ENCODE measurements around the gene NF2. TPM values are rescaled to one million over a fixed set of nuclear protein-coding genes. Genes with fewer than 3 reads are reported as not detected.

The NF2 gene
- total RNA-seq, 1 experiment from 2014 or later: 35.9 TPM

DNA sequence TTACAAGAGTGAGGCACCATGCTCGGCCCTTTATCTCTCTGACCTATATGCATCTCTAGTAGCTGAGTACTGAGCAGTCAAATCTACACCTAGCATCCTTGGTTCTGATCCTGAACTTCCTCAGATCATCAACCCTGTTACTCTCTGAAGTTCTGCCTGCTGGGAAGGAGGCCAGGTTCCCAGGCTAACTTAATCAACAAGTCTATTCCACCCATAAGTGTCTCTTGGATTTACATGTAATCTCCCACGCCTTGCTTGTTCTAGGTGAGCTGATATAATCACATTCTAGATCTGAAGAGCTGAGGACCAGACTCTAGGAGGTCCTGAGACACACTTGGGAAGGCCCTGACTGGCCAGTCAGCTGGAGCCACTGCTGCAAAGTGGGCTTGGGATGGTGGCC, 138.5 kb downstream of the NF2 start:
- DNase-seq (ENCODE audit: low read depth): no peak

DNA sequence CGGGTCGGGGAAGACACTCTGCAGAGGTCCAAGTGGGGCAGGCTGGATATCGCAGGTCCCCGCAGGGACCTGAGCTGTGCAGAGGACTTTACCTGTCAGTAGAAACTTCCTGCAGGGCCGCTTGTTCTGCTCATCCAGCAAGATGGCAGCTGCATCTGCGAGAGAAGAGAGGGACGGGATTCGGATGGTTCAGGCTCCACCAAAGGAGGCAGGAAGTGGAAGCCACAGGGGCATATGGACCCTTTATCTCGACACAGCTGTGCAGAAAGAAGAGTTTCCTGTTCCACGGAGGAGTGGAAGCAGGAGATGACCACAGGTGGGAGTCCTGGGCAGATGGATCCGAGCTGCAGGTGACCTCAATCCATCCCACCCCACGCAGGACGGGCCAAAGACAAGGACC, 138.9 kb downstream of the NF2 start:
- no peak for DNase-seq (ENCODE audit: low read depth)

DNA sequence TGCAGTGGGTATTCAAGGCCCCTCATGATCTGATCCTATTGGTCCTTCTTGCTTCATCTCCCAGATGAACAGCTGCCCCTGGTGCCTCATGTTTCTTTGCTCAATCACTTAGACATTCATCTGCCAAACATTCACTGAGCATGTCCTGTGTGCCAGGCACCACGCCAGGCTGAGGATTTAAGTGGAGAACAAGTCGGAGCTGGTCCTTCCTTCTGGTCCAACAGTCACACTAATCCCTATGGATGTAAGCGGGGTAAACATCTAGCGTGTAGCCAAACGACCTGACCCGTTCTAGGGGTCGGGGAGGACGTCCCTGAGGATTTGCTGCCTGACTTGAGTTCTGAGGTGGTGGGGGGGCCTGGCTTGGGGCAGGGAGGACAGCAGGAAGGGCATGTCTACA, 141.5 kb downstream of the NF2 start:
- DNase-seq (ENCODE audit: low read depth): no peak

DNA sequence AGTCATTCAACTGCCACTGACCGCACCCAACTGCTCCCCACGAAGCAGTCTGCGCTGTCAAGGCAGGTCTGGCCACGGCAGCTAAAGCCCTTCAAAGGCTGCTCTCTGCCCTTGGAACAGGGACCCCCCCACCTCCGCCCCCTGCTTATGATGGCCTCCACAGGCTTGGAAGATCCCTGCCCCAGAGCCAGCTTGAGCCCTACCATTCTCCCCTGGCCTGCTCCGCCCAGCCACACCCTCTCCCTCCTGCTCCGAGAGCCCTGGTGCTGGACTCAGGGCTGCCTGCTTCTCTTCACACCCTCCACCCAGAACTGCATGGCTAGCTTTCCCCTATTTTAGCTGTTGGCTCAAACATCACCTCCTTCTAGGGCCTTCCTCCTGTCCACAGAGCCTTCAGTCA, 144.4 kb downstream of the NF2 start:
- DNase-seq (ENCODE audit: low read depth): no peak

Other genes starting within 250 kb of the NF2 start
- 40.3 and 48.8 TPM in 2 replicates for gene AP1B1, start 215.1 kb upstream of the NF2 start, total RNA-seq (2014; rRNA removed; shearing (Covaris generic))
- gene RFPL1, start 165.1 kb upstream of the NF2 start, total RNA-seq (2014; rRNA removed; shearing (Covaris generic)): not detected in 2 replicates
- under 0.01 and 0.20 TPM in 2 replicates for gene NEFH, start 123.4 kb upstream of the NF2 start, total RNA-seq (2014; rRNA removed; shearing (Covaris generic))
- gene THOC5, start 49.9 kb upstream of the NF2 start, total RNA-seq (2014; rRNA removed; shearing (Covaris generic)): 45.1 and 52.0 TPM in 2 replicates
- 50.8 and 52.9 TPM in 2 replicates for gene NIPSNAP1, start 22.5 kb upstream of the NF2 start, total RNA-seq (2014; rRNA removed; shearing (Covaris generic))
- gene CABP7, start 116.4 kb downstream of the NF2 start, total RNA-seq (2014; rRNA removed; shearing (Covaris generic)): not detected in 2 replicates
- gene ZMAT5, start 163.4 kb downstream of the NF2 start, total RNA-seq (2014; rRNA removed; shearing (Covaris generic)): 34.1 and 41.4 TPM in 2 replicates
- 120 and 150 TPM in 2 replicates for gene UQCR10, start 163.7 kb downstream of the NF2 start, total RNA-seq (2014; rRNA removed; shearing (Covaris generic))
- 19.8 and 26.2 TPM in 2 replicates for gene ASCC2, start 234.6 kb downstream of the NF2 start, total RNA-seq (2014; rRNA removed; shearing (Covaris generic))

All from RPMI7951 (cell line).